ACHN (cell line): Measurements from ENCODE around the gene SLIT1.
"Not testable (repeated sequence)": the region's sequence is repeated elsewhere in the genome, so short reads cannot be mapped to it uniquely, and the experiment has no call there.

Experiments
- DNase-seq: peaks from one replicate; pipeline ENCODE4 v3.0.0-alpha.2; 2015
- in situ Hi-C: cut with HindIII; loops from 2 replicates; pipeline ENCODE4 v1.10.0; 2017; ENCODE audit warnings: low sequenced_read_pairs, low pct_ligation_motif_present, low pct_unique_long_range_greater_than_20kb

Gene SLIT1

DNA sequence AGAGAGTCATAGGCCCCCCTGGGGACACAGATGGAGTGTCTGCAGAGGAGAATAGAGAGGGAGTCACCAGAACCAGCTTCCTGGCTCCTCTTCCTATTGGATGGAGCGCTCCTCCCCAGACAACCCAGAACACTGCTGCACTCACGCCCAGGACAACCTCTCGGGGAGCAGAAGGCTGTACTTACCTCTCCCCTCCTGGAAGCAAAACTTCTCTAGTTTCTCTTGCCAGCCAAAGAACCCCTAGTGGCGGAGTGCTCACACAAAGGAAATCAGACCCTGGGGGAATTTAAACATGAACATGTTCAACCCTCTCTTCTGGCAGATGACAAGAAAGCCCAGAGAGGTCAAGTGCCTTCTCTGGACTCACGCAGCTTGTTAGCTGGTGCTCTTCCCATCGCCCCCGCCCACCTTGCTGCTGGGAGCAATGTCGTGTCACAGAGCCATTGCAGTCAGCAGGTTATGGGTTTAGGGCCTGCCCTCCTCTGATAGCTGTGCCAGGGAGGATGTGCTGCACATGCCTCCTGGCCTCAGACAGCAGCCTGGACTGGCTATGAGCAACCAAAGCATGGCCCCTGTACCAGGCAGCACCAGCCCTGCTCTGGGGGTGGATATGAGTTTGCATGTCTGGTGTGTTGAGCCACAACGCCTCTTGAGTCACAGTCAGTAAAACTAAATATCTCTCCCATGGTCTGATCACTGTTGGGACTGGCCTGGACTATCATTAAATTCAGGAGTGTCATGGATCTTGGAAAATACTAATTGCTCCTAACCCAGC, 84.4 kb downstream of the SLIT1 start:
- in situ Hi-C loops: no loop called here
- DNase-seq: no peak

DNA sequence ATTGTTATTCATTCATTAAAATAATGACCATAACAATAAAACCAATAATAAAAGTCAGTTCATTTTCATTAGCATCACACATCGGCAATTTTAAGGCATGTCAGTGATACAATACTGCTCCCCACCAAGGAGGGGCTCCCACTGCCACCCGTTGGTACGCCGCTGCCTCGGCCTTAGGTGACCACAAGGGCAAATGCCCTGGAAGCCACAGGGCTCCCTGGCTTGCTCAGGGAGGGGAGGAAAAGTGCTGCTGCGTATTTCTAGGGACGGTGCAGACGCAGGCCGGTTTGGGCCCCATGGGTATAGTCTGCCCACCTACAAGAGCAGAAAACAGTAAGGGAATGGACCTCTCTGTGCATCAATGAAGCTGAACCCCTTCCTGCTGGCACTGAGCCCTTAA, 85.1 kb downstream of the SLIT1 start:
- DNase-seq: no peak
- in situ Hi-C loops: no loop called here

DNA sequence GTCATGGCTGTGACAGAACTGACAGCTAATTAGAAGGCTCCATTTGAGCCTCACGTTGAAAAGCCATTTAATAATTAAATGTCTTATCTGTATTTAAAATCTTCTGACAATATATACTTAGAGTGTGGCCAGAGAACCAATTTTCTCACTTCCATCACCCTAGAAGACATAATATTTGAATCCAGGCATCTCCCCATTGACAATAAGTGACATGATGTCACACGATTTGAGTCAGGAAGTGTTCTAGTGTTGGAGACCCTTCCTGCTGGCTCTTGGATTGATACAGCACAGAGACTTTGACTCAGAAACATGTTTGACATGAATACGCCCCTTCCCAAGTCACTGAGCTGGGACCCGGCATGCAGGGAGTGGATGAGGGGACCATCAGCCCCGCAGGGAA, 85.9 kb downstream of the SLIT1 start:
- no peak for DNase-seq
- in situ Hi-C loops: no loop called here

DNA sequence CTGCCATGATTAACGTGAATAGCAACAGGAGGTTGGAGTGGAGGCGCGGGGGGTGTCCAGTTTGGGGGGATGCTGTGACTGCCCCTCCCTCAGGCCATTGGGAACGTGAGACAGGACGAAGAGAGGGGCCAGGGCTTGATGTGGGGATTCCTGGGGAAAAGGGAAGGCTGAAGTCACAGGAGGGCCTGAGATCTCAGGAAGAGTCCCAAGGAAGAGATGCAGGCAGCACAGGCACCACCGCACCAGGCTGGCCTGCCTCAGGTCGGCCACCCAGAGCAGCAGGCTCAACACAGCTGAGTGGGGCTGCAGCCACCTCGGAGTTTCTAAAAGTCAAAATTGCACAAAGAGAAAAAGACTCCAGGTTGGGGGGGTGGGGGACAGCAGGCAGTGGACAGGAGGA, 86.7 kb downstream of the SLIT1 start:
- no peak for DNase-seq
- in situ Hi-C loops: no loop called here

DNA sequence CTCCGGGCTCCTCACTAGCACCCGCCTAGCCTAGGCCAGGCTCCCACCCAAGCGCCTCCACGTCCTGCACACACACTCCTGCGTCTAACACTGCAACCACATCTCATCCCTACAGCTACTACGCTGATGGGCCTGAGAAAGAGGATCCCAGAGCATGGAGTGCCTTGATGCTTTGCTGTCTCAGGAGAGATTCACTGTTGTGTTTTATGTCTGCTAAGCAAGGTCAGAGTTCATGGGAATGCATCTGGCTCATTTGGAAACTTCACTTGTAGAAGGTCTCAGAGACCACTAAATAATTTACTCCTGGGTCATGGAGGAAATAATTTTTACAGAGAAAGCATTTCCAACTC, 88.7 kb downstream of the SLIT1 start:
- in situ Hi-C loops: no loop called here
- no peak for DNase-seq

DNA sequence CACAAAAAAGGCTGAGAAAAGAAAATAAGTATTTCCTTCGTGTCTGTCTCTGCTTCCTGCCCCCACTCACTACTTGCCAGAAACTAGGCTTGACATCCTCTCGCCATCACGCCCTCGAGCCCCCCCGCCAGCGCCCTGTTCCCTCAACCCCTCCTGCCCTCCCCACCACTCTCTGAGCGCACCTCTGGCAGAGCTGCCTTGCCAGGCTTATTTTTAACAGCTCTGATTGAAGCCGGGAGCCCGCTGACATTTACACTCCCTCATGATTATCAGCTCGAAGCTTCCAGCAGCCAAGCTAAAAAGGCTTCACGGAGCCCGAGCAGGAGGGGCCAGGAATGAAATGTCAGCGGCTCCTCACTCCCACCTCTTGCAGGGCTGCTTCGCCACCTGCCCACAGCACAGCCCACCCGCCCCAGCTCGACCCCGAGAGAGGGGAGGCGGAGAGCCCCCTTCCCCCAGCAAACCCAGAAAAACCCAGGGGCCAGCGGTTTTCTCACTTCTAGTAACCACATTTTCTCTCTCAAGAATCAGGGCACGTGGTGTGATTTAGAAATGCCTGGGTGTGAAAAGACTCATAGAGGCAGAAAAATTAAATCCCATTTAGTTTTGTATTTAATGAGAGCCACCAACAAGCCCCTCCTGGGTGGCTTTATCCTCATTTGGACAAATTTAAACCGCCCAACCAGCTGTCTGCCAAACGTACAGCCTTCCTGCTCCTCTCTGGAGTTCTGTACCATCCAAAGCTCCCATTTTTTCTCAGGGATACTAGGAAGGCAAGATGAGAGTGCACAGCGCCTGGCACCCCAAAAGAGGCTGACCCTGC, 89.3 kb downstream of the SLIT1 start:
- in situ Hi-C loops: no loop called here
- no peak for DNase-seq

DNA sequence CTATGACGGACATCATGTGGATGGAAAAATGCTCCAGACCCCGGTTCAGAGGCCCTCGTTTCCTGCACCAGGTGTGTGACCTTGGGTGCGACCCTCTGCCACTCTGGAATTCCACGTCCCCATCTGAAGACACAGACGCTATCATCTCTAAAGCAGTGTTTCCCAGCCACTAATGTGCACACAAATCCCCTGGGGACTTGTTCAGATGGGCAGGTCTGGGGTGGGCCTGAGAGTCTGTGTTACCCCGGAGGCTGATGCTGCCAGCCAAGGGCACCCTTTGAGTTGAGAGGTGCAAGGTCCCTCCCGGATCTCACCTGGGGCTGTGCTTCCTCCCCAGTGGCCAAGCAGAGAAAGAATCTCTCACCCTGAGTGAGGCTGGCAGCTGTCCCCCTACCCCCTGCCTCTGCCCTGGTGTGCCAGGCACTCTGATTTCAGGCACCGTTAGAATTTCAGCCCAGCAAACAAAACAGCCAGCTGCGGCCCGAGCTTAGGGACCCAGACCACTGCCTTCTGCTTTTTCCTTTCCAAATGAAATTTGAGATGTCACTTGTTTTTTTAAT, 90.0 kb downstream of the SLIT1 start:
- in situ Hi-C loops: no loop called here
- no peak for DNase-seq

DNA sequence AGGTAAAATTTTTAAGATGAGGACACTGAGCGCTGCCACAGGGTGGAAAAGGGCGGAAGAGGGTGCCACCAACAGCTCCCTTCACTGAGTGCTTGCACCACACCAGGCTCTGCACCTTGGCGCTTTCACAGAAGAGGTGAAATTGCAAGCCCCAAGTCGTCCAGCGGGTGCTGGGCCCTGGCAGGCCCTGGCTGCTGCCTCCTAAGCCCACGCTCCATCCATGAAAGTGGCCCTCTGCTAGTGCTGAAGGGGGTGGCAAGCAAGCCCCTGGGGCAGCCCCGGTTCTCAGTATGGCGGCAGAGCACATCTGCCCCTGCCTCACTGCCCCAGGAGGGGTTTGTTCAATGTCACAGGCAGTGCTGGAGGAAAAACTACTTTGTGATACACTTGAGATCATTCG, 95.1 kb downstream of the SLIT1 start:
- DNase-seq: no peak
- in situ Hi-C loops: no loop called here

DNA sequence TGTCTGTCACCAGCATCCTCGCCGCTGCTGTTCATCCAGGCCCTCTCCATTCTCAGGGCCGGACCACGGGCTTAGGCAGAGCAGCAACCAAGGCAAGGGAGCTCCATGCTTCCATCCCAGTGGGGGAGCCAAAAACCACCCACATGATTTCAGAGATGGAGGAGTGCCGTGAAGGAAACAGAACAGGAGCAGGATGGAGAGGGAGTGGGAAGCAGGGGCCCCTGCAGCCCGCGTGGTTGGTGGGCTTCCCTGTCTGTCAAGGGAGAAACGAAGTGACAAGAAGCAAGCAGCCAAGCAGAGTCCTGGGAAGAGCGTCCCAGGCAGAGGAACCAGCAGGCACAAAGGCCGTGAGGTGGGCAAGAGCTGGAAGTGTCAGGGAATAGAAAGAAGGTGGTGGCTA, 95.7 kb downstream of the SLIT1 start:
- in situ Hi-C loops: no loop called here
- no peak for DNase-seq

DNA sequence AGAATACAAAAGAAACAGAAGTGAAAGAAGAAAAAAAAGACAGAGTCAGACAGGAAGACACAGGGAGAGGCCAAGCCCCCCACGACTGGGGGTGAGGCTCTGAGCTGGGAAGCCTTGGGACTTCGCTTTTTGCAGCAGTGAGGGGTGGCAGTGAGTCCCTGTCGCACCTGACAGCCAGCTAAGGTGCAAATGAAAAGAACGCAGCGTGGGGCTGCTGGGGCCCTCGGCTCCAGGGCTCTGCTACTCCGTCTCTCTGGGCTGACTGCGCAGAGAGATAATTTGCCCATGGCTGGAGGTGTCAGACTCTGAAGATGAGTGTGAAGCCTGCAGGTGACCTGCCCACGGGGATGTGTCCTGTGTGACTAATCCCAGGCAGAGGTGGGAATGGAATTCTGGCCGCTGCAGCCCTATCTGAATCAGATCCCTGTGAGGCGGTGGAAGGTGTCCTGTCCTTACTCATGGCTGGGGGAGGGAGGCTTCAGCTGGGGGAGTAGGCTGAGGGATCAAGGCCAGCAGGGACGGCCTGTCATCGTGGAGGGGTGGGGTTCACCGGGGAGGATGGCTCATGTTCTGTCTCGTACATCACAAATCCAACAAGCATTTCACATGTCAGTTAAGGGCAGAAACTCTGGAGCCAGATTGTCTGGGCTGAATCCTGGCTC, 96.4 kb downstream of the SLIT1 start:
- no peak for DNase-seq
- in situ Hi-C loops: no loop called here

DNA sequence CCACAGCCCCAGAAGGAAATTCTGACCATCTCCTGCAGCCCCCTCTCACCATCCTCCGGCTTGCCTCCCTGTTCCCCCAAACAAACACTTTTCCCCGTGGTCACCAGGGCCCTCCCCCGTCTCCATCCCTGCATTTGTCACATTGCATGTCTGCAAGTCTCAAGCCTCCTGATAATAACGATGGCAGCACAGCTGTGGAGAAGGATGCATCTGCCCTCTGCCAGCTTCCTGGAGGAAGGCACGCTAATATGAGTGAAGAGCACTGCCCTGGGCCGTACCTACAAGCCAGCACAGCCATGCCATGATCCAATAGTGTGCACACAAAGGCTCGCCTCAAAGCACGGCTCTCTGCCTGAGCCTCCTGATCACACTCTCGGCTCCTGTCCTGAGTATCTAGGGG, 98.5 kb downstream of the SLIT1 start:
- in situ Hi-C loops: no loop called here
- DNase-seq: no peak

DNA sequence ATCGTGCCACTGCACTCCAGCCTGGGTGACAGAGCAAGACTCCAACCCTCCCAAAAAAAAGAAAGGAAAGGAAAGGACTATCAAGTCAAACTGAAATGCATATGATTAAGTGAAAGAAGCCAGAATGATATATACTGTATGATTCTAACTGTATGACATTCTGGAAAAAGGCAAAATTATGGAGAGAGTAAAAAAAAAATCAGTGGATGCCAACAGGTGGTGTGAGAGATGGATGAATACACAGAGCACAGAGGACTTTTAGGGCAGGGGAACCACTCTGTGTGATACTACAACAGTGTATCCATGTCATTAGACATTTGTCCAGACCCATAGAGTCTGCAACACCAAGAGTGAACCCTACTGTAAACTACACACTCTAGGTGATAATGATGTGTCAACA, 99.2 kb downstream of the SLIT1 start:
- no peak for DNase-seq
- in situ Hi-C loops: no loop called here

DNA sequence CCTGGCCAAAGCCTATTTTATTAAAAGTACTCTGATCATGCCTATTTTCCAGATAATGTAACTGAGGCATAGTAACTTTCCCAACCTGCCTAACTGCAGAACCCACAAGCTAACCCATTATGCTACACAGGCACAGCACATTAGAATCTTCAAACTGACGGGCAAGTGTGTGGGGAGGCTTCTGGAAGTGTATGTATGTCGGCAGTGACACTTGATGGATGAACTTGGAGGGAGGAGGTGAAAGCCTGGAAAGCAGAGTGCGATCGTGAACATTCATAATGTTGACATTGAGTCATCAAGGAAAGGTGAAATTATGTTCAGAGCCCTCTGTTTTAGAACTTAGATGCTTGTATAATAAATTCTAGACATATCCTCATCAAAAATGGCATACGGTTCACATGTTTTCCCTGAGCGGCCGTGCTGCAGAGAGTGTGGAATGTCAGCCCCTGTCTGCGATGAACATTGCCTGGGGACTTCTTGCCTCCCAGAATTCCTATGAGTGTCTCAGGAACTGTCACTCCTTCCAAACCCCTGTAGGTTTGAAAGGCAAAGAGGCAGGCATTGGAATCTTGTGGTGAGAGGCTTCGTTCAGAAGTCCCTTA, 102.4 kb downstream of the SLIT1 start:
- no peak for DNase-seq
- in situ Hi-C loops: no loop called here

DNA sequence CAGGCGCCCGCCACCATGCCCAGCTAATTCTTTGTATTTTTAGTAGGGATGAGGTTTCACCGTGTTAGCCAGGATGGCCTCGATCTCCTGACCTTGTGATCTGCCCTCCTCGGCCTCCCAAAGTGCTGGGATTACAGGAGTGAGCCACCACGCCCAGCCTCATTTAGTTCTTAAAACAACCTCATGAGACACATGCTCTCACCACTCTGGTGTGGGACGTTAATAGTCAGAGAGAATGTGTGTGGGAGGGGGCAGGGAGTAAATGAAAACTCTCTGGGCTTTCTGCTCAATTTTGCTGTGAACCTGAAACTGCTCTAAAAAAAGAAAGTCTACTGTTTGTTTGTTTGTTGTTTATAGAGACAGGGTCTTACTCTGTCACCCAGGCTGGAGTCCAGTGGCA, 103.2 kb downstream of the SLIT1 start:
- DNase-seq, in situ Hi-C loops: not testable (repeated sequence)

DNA sequence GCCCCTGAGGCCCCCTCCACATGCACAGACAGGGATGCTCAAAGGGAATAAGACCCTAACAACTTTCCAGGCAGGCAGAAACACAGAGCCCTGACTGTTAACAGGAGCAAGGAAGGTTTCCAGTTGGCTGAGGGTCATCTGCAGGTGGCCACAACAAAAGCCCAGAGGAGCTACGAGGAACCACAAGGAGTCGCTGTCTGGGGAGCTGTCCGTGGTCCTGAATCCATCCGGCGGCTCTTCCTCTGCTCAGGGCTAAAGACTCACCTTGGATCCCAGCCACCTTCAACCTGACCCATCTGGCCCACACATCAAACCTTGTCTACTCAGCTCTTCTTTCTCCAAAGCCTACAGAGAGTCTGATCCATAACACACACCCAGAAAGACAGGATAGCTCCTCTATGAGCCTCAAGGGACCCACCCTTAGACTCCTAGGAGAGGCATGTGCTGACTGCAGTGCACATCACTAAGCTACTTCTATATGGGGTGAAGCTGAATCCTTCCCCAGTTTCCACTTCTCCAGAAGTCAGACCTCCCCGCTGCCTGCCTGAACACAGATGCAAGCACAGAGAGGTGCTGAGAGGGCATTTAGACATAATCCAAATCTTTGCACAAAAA, 104.0 kb downstream of the SLIT1 start:
- DNase-seq: peak; percentile 74
- in situ Hi-C loops: no loop called here

DNA sequence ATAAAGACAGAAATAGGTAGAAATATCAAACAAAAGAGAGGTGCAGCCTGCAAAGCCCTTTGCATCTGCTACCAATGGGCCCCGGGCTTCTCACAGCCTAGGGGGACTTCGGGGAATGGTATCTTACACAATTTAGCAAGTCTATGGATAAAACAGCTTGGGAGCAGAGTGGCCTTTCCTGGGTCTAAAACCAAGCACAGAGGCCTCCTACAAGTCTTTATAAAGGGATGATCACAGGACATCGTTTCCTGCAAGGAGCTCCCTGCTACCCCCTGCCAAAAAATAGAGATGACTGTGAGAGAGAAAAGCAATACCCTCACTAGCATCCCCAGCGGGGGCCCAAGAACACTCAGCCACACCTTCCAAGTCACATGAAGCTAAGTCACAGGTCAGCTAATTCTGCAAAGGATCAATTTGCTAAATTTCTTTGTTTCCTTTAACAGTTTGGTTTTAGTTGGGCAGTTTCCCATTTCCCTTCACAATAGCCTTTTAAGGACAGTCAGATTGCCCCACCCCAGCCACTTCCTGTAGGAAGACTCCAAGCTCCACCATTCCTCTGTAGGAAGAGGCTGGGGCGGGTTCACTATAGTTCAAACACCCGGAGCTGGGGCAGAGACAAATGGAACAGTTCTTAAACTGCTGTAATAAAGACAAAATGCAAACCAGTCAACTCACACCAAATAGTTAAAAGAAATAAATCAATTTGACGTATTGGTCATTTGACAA, 105.5 kb downstream of the SLIT1 start:
- DNase-seq: no peak
- in situ Hi-C loops: no loop called here

DNA sequence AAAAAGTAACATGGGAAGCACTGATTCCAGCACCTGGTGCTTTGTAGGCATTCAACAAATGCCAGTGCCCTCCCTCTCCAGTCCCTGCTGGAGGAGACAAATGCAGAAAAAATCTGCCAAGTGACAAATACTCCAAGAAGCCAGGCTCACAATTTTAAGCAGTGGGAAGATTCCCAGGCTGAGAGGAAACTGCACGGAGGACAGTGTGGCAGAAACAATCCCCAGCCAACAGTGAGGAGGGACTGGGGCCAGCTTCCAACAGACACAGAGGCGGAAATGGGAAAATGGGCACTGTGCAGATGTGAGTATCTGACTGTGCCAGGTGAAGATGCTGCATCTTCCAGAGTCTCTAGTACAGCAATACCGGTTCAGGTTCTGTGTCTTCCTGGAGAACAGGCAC, 106.3 kb downstream of the SLIT1 start:
- in situ Hi-C loops: no loop called here
- no peak for DNase-seq

DNA sequence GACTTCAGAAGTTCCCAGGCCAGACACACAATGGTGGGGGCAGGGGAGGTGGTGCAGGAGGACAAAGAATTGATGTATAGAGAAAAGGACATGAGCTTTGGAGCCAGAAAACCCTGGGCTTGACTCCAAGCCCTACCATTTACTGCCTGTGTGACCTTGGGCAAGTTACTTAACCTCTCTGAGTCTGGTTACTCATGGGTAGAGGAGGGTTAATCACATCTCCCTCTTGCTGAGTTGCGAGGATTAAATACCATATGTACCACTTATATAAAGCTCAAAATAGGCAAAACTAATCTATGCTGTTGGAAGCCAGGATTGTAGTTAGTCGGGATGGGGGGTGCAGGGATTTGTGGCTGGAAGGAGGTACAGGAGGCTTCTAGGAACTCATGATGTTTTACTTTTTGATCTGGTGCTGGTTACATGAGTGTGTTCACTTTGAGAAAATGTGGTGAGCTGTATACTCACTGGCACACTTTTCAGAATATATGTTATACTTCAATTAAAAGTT, 106.8 kb downstream of the SLIT1 start:
- in situ Hi-C loops: no loop called here
- DNase-seq: no peak
